HepG2 (cell line): Measurements from ENCODE around the gene BACH2. TPM values are rescaled to one million over a fixed set of nuclear protein-coding genes. Genes with fewer than 3 reads are reported as not detected.
A peak's percentile ranks its signal among the peaks of the same experiment; 100 is the strongest.

Experiments
- ATAC-seq: fragments of 200-7000 bp; cut with Tn5 transposase; 3 replicates; pipeline ENCODE4 v1.9.1; 2020; ENCODE audit warnings: mild to moderate bottlenecking, moderate library complexity
- BruUV-seq: library from RNA; stranded (reverse); fragments of 400-500 nt; replicated peaks from 2 replicates; lab custom pipeline; 2021; lab: Mats Ljungman, UMichigan
- CTCF ChIA-PET: fragments of 300-600 bp; formaldehyde crosslinking; extraction: SDS; loops from one replicate; lab custom pipeline; 2021; ENCODE audit warnings: low total read pairs, inconsistent platforms, low intra/inter-chr PET ratio; lab: Yijun Ruan, JAX
- POLR2A ChIA-PET: fragments of 350-600 bp; sonication (Branson Sonifier 250); formaldehyde crosslinking; loops from one replicate; lab custom pipeline; 2020; ENCODE audit warnings: antibody characterized with exemption, inconsistent platforms; lab: Yijun Ruan, JAX
- DNase-seq: peaks from one replicate; pipeline ENCODE4 v3.0.0-alpha.2; 2015; ENCODE audit warnings: low spot score
- FAIRE-seq: peaks from 3 replicates; lab custom pipeline; 2011; peaks lifted over from hg19 to GRCh38; lab: Jason Lieb, UNC
- H2AFZ ChIP-seq: one replicate; pipeline ENCODE4 v1.6.1; 2011; ENCODE audit warnings: low read length, inconsistent platforms
- H3K27ac ChIP-seq: fragments of 300-600 bp; 3 replicates; pipeline ENCODE4 v1.8.0; 2011; ENCODE audit warnings: mixed run types, mild to moderate bottlenecking, mixed read lengths, low read length, inconsistent platforms; ENCODE audit not compliant: insufficient read depth; ENCODE audit errors: extremely low read length
- H3K27me3 ChIP-seq, 2 experiments: fragments of 200-600 bp in 1 of 2; 2 replicates in 1 of 2; 3 replicates in 1 of 2; pipeline versions ENCODE4 v1.6.0 to v1.8.0; 2011; ENCODE audit warnings: low read length in 2 of 2, mild to moderate bottlenecking in 2 of 2, moderate library complexity in 2 of 2, inconsistent platforms in 1 of 2; ENCODE audit not compliant: insufficient read depth in 2 of 2, control insufficient read depth in 1 of 2
- H3K36me3 ChIP-seq, 2 experiments: fragments of 200-600 bp in 1 of 2; replicated peaks in 1 of 2; 2 replicates in 1 of 2; 3 replicates in 1 of 2; pipeline versions ENCODE4 v1.5.1 to v1.8.0; 2011; ENCODE audit warnings: low read length in 2 of 2, inconsistent platforms in 1 of 2; ENCODE audit not compliant: insufficient read depth in 2 of 2, control insufficient read depth in 1 of 2
- H3K4me1 ChIP-seq: 2 replicates; pipeline ENCODE4 v1.5.1; 2012; ENCODE audit warnings: low read length, inconsistent platforms; ENCODE audit not compliant: insufficient read depth
- H3K4me2 ChIP-seq: 2 replicates; pipeline ENCODE4 v1.6.0; 2011; ENCODE audit warnings: low read depth, low read length, inconsistent platforms
- H3K4me3 ChIP-seq, 3 experiments: fragments of 200-600 bp in 1 of 3; sonication (generic), shearing (Covaris generic) in 1 of 3; replicated peaks in 1 of 3; 2 replicates each; pipeline ENCODE4 v1.5.1; 2011 to 2016; ENCODE audit warnings: low read length in 3 of 3, inconsistent platforms in 2 of 3, low read depth in 2 of 3, mild to moderate bottlenecking in 2 of 3, control low read depth in 1 of 3, mixed read lengths in 1 of 3; ENCODE audit not compliant: insufficient read depth in 1 of 3
- H3K79me2 ChIP-seq: one replicate; pipeline ENCODE4 v1.6.1; 2011; ENCODE audit warnings: low read length, inconsistent platforms; ENCODE audit not compliant: insufficient read depth
- H3K9ac ChIP-seq: 2 replicates; pipeline ENCODE4 v1.6.0; 2011; ENCODE audit warnings: mild to moderate bottlenecking, low read depth, low read length, inconsistent platforms; ENCODE audit not compliant: insufficient read depth
- H3K9me3 ChIP-seq: 2 replicates; pipeline ENCODE4 v1.5.1; 2012; ENCODE audit warnings: mild to moderate bottlenecking, low read length
- H4K20me1 ChIP-seq: 2 replicates; pipeline ENCODE4 v1.6.0; 2011; ENCODE audit warnings: inconsistent platforms, mild to moderate bottlenecking, low read length, moderate library complexity; ENCODE audit not compliant: insufficient read depth
- MAFK ChIP-seq, 2 experiments: IDR thresholded peaks in 1 of 2; conservative IDR thresholded peaks in 1 of 2; 2 replicates each; pipeline ENCODE4 v1.6.1; 2011; ENCODE audit warnings: improper control_type of control experiment in 2 of 2, low read length in 2 of 2
- MIXL1 ChIP-seq: IDR thresholded peaks from 2 replicates; pipeline ENCODE4 v1.6.1; 2016
- NR2F1 ChIP-seq, 2 experiments: fragments of 450-650 bp in 1 of 2; formaldehyde crosslinking in 1 of 2; IDR thresholded peaks; 2 replicates each; pipeline versions ENCODE4 v1.5.0 to v1.6.1; 2016 to 2020; ENCODE audit warnings: mild to moderate bottlenecking in 1 of 2, missing compliant biosample characterization in 1 of 2, missing genetic modification reagents in 1 of 2, moderate library complexity in 1 of 2
- RNF219 ChIP-seq: sonication (generic); formaldehyde crosslinking; IDR thresholded peaks from 2 replicates; pipeline ENCODE4 v1.5.0; 2020; ENCODE audit warnings: mild to moderate bottlenecking, missing genetic modification reagents
- ZNF670 ChIP-seq: sonication (generic); formaldehyde crosslinking; IDR thresholded peaks from 2 replicates; pipeline ENCODE4 v1.8.0; 2022; ENCODE audit warnings: mild to moderate bottlenecking, missing genetic modification reagents, borderline replicate concordance
- WGBS: methylation state at CpG from one replicate; pipeline ENCODE4 v1.1.6; 2017; ENCODE audit warnings: low lambda C conversion rate; 5-methylcytosine and 5-hydroxymethylcytosine counted together
- in situ Hi-C: cut with HindIII; loops from 2 replicates; pipeline ENCODE4 v1.10.0; 2017; ENCODE audit warnings: low pct_unique_long_range_greater_than_20kb; ENCODE audit not compliant: extremely low pct_ligation_motif_present
- intact Hi-C: fragments of 100-400 bp; cut with micrococcal nuclease; formaldehyde crosslinking; loops from one replicate; pipeline ENCODE4 v1.10.0; 2022; ENCODE audit not compliant: unreplicated experiment
- polyA plus RNA-seq, 8 experiments: library from polyadenylated mRNA; depleted of rRNA in 3 of 8; stranded (reverse) in 7 of 8; unstranded in 1 of 8; fragments of >200 nt; fragmentation: Illumina TruSeq in 4 of 8; extraction: Trizol in 4 of 8; gene quantifications; 2 replicates each; pipeline versions ENCODE4 v1.2.1 to v1.2.3, GENCODE V29; 2011 to 2016; ENCODE audit warnings: low read depth in 4 of 8, missing spikeins in 1 of 8, mixed read lengths in 1 of 8; ENCODE audit not compliant: insufficient read depth in 1 of 8
- total RNA-seq, 5 experiments: library from RNA; depleted of rRNA; stranded (reverse); fragments of >200 nt; fragmentation: Illumina TruSeq; extraction: Trizol; gene quantifications; 2 replicates each; pipeline ENCODE4 v1.2.3, GENCODE V29; 2016; ENCODE audit warnings: low read depth in 1 of 5

BACH2 gene
- total and polyA plus RNA-seq, 2 of the 13 experiments (the other 11 are each of a cell fraction or from before 2014, with no cell fraction given) = 0.01 TPM; not detected in 1

GRCh38 chr6:90151576-90152422 lies 144.8 kb downstream of the BACH2 start:
- H3K27me3 ChIP-seq = no peaks in the 10 kb centered on the region; a peak in 1 of 5 replicates
- no peak overlapping the region for H3K27ac ChIP-seq
- peaks cover 8% of the 10 kb centered on the region; the same call in 1 of the 2 replicates for H3K4me1 ChIP-seq
- H3K9ac ChIP-seq = no peak overlapping the region
- DNase-seq (no peak), FAIRE-seq (no peak), ATAC-seq (no peak)
- no peaks in the 10 kb centered on the region for H3K79me2 ChIP-seq
- POLR2A ChIA-PET = no interaction called here
- H3K4me2 ChIP-seq = no peak overlapping the region
- no TSS peak for BruUV-seq
- H4K20me1 ChIP-seq = no peaks in the 10 kb centered on the region
- H3K9me3 ChIP-seq = no peaks in the 10 kb centered on the region
- intact Hi-C loops (no loop called here), in situ Hi-C loops (no loop called here)
- WGBS = 2% methylated on average over 4 of the region's 4 CpGs
- CTCF ChIA-PET = no interaction called here
- H3K4me3 ChIP-seq = no peak overlapping the region
- TF ChIP-seq MIXL1 (CRISPR knock-in tag) (no peak), RNF219 (CRISPR knock-in tag) (no peak), NR2F1 (CRISPR knock-in tag; IDR thresholded peaks at IDR 0.05) (no peak), ZNF670 (no peak), MAFK (conservative IDR thresholded peaks at IDR 0.05 in 1 of 2, IDR thresholded peaks at IDR 0.05 in 1 of 2; ENCODE audit: low read length in 2 of 2) (peak in 1 of 2 experiments; percentile 36; a peak in 1 of 4 replicates)
- no peaks in the 10 kb centered on the region for H3K36me3 ChIP-seq
- H2AFZ ChIP-seq = no peak overlapping the region
